Testis (tissue), 3 donors: Measurements from ENCODE around the gene EPB41L1. TPM values are rescaled to one million over a fixed set of nuclear protein-coding genes. Genes with fewer than 3 reads are reported as not detected.

Experiments used
- DNase-seq: peaks from one replicate; pipeline ENCODE4 v3.0.0-alpha.2; 2019
- H3K27ac ChIP-seq, 2 donors: fragments of 200-600 bp; sonication (generic); one replicate each; pipeline ENCODE4 v1.5.1; 2019
- H3K27me3 ChIP-seq: fragments of 200-600 bp; sonication (generic); one replicate; pipeline ENCODE4 v1.5.1; 2019
- H3K36me3 ChIP-seq: fragments of 200-600 bp; sonication (generic); one replicate; pipeline ENCODE4 v1.5.1; 2017; ENCODE audit warnings: low read depth; ENCODE audit errors: missing control alignments
- H3K4me1 ChIP-seq: fragments of 200-600 bp; sonication (generic); one replicate; pipeline ENCODE4 v1.5.1; 2019
- H3K4me3 ChIP-seq, 2 donors: fragments of 200-600 bp; sonication (generic); one replicate each; pipeline ENCODE4 v1.5.1; 2017 to 2019
- H3K9me3 ChIP-seq: fragments of 200-600 bp; sonication (generic); one replicate; pipeline ENCODE4 v1.5.1; 2017
- POLR2A ChIP-seq: fragments of 450-650 bp; IDR thresholded peaks from one replicate; pipeline ENCODE4 v1.6.1; 2017; ENCODE audit warnings: antibody characterized with exemption, mild to moderate bottlenecking, moderate library complexity
- WGBS, 2 donors: methylation state at CpG; one replicate each; pipeline ENCODE4 v1.1.5; 2018; 5-methylcytosine and 5-hydroxymethylcytosine counted together
- intact Hi-C: fragments of 100-400 bp; cut with DNase I; formaldehyde crosslinking; loops from one replicate; pipeline ENCODE4 v1.15.1; 2023; ENCODE audit warnings: low total_unique reads
- polyA plus RNA-seq: library from polyadenylated mRNA; stranded (reverse); fragments of 350-450 nt; fragmentation: Illumina TruSeq; extraction: RNeasy Lipid Tissue Mini Kit (QIAGEN cat#74804); gene quantifications from one replicate; pipeline ENCODE4 v1.2.3, GENCODE V29; 2014; ENCODE audit warnings: low read depth, low replicate concordance; ENCODE audit not compliant: insufficient read depth
- total RNA-seq, 2 donors: library from RNA; depleted of rRNA; stranded (reverse); fragments of >200 nt; gene quantifications; one replicate each; pipeline ENCODE4 v1.2.3, GENCODE V29; 2016
- TF ChIP-seq, protein P1 (sequence below), 3 experiments: fragments of 450-650 bp in 2 of 3; fragments of 200-600 bp in 1 of 3; sonication (generic) in 1 of 3; IDR thresholded peaks; one replicate each; pipeline ENCODE4 v1.5.1; 2016 to 2019; ENCODE audit warnings: antibody characterized with exemption in 3 of 3, mild to moderate bottlenecking in 2 of 3, moderate library complexity in 1 of 3

EPB41L1 gene
- total and polyA plus RNA-seq, 3 donors from 2014 or later = 49.8 to 65.3 (median 63.7) TPM

DNA sequence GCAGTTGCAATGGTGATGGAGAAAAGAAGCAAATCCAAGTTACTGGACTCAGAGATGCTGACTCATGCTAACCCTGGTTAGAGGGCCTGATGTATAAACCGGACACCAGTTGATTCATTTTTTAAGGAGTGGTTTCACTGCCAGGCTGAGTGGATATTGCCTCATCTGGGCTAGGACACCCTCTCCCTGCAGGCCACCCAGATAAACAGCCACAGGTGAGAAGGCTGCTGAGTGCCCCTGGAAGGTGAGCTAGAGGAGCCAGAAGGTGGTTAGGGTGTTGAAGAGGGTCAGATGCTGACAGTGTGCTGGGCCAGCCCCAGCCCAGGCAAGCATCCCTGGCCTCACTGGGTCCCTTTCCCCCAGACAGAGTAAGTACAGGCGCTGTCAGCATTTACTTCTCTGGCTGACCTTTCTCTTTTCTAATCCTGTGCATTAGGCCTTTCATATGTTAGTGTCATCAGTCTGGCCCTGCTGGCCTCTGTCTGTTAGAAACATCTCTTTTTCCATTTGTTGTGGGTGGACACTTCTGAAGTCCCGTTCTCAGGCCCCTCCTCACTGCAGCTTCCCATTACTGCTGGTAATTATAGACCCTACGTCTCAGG is 13.5 kb downstream of the EPB41L1 start:
- intact Hi-C loops = no loop called here
- WGBS, 2 donors = 82 to 90% methylated on average over 4 of the region's 4 CpGs
- peaks cover 8% of the 10 kb centered on the region for H3K4me1 ChIP-seq

DNA sequence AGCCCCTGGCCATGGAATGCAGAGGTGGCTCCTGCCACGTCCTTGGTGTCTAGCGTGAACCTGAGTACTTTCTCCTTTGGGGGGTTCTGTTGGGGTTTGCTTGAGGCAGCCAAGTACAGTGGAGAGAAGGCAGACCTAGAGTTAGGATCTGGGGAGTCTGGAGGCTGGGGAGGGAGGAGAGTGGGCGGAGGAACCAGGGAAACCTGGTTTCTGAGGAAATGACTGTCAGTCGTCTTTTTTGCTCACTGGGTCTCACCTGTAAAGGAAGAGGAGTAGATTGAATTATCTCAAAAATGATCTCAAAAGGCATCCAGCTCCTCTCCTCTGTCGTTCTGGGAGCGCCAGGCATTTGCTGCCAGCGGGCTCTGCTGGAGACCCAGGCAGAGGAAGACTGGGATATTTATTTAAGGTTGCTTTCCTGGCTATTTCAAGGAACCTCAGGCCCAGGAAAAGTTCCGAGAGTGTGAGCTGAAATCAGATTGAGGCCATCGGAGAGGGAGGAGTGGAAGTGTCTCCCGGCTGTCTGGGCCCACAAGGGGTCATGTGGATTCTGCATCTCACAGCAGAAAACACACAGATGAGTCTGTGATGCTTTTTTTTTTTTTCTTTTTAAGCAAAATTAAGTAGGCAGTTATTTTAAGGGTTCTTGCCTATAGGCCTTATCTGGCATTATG is 16.1 kb downstream of the EPB41L1 start:
- intact Hi-C loops = no loop called here
- H3K27ac ChIP-seq = no peak overlapping the region

More for the DNA sequence above, 13.5 kb downstream of the EPB41L1 start:
- H3K27me3 ChIP-seq = no peaks in the 10 kb centered on the region
- DNase-seq = no peak
- H3K36me3 ChIP-seq = no peaks in the 10 kb centered on the region
- H3K9me3 ChIP-seq = no peaks in the 10 kb centered on the region
- H3K27ac ChIP-seq = no peak overlapping the region
- H3K4me3 ChIP-seq = no peak overlapping the region
- TF ChIP-seq POLR2A = no peak
- TF ChIP-seq, protein P1, sequence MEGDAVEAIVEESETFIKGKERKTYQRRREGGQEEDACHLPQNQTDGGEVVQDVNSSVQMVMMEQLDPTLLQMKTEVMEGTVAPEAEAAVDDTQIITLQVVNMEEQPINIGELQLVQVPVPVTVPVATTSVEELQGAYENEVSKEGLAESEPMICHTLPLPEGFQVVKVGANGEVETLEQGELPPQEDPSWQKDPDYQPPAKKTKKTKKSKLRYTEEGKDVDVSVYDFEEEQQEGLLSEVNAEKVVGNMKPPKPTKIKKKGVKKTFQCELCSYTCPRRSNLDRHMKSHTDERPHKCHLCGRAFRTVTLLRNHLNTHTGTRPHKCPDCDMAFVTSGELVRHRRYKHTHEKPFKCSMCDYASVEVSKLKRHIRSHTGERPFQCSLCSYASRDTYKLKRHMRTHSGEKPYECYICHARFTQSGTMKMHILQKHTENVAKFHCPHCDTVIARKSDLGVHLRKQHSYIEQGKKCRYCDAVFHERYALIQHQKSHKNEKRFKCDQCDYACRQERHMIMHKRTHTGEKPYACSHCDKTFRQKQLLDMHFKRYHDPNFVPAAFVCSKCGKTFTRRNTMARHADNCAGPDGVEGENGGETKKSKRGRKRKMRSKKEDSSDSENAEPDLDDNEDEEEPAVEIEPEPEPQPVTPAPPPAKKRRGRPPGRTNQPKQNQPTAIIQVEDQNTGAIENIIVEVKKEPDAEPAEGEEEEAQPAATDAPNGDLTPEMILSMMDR (IDR thresholded peaks at IDR 0.05) = no peak

DNA sequence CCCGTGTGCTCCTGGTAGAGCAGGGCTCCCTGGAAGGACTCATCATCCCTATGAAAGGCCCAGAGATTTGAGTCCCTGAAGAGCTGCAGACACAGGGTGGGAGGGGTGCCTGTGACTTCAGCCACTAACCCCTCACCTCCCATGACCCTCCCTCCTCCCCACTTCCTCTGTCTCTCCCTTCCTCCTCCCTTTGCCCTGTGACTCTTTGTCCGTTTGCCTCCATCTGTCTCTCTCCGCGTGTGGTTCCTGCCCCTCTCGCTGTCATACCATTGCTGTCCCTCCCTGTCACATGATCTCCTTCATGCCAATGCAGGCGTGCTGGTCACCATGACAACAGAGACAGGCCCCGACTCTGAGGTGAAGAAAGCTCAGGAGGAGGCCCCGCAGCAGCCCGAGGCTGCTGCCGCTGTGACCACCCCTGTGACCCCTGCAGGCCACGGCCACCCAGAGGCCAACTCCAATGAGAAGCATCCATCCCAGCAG is 19.0 kb downstream of the EPB41L1 start:
- Histone ChIP-seq H3K4me3 (no peak overlapping the region), H3K27ac (no peak overlapping the region), H3K4me1 (peaks cover 8% of the 10 kb centered on the region), H3K27me3 (no peaks in the 10 kb centered on the region), H3K36me3 (no peaks in the 10 kb centered on the region), H3K9me3 (no peaks in the 10 kb centered on the region)
- 49 to 62% methylated on average over 11 of the region's 11 CpGs for WGBS, 2 donors
- intact Hi-C loops = no loop called here
- DNase-seq = no peak
- TF ChIP-seq, protein P1 (IDR thresholded peaks at IDR 0.05) = no peak
- TF ChIP-seq POLR2A = no peak

More for the DNA sequence above, 16.1 kb downstream of the EPB41L1 start:
- Histone ChIP-seq H3K36me3 (no peaks in the 10 kb centered on the region), H3K4me3 (no peak overlapping the region), H3K9me3 (no peaks in the 10 kb centered on the region), H3K27me3 (no peaks in the 10 kb centered on the region), H3K4me1 (peaks cover 8% of the 10 kb centered on the region)
- TF ChIP-seq, protein P1 (IDR thresholded peaks at IDR 0.05) = no peak
- no peak for TF ChIP-seq POLR2A
- WGBS, 2 donors = 64 to 67% methylated on average over 10 of the region's 10 CpGs
- DNase-seq = no peak

DNA sequence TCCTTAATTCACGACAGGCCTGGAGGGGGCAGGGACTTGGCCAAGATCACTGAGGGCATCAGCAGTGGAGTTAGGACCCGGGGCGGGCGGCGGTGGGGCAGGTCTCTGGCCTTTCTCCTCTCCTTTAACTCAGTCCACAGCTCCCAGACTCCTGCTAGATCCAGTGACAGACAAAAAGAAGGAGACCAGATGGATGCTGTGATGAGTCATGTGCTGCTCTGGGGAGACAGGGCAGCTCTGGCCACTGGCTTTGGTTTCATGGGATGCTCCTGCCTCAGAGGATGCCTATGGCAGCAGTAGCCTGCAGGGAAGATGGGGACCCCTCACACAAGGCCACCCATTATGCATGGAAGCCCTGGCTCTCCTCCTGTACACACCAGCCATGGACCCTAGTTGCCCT is 20.5 kb downstream of the EPB41L1 start:
- no peak for DNase-seq
- Histone ChIP-seq H3K9me3 (no peaks in the 10 kb centered on the region), H3K36me3 (no peaks in the 10 kb centered on the region), H3K27ac (no peak overlapping the region), H3K27me3 (no peaks in the 10 kb centered on the region), H3K4me3 (no peak overlapping the region), H3K4me1 (no peaks in the 10 kb centered on the region)
- TF ChIP-seq POLR2A = no peak
- TF ChIP-seq, protein P1 (IDR thresholded peaks at IDR 0.05) = no peak
- WGBS, 2 donors = 88 to 93% methylated on average over 5 of the region's 5 CpGs
- intact Hi-C loops = no loop called here
